Caco-2 (cell line): Measurements from ENCODE around the gene ZBTB42. TPM values are rescaled to one million over a fixed set of nuclear protein-coding genes. Genes with fewer than 3 reads are reported as not detected.

Experiments
- BruUV-seq: library from RNA; stranded (reverse); fragments of 400-500 nt; replicated peaks from 2 replicates; lab custom pipeline; 2021; lab: Mats Ljungman, UMichigan
- CTCF ChIA-PET: fragments of 300-600 bp; sonication (Branson Sonifier 250); formaldehyde crosslinking; loops from one replicate; lab custom pipeline; 2022; ENCODE audit warnings: antibody characterized with exemption; lab: Charles Lee
- POLR2A ChIA-PET: fragments of 300-600 bp; sonication (Branson Sonifier 250); formaldehyde crosslinking; loops from one replicate; lab custom pipeline; 2022; ENCODE audit warnings: antibody characterized with exemption; lab: Charles Lee
- DNase-seq, 2 experiments: peaks; one replicate each; pipeline versions ENCODE4 v3.0.0 to v3.0.0-alpha.2; 2020 to 2022
- H3K27me3 ChIP-seq: replicated peaks from 2 replicates; pipeline ENCODE4 v1.6.0; 2011; ENCODE audit warnings: low read length; ENCODE audit not compliant: control insufficient read depth, insufficient read depth
- H3K36me3 ChIP-seq: 2 replicates; pipeline ENCODE4 v1.5.1; 2011; ENCODE audit warnings: low read length; ENCODE audit not compliant: control insufficient read depth, insufficient read depth
- H3K4me1 ChIP-seq: fragments of 250-450 bp; sonication (Bioruptor Pico); 2 replicates; pipeline ENCODE4 v1.5.1; 2020; ENCODE audit warnings: mild to moderate bottlenecking
- H3K4me3 ChIP-seq: 2 replicates; pipeline ENCODE4 v1.5.1; 2011; ENCODE audit warnings: low read depth, mild to moderate bottlenecking, control low read depth, low read length
- H3K9me3 ChIP-seq: fragments of 250-450 bp; sonication (Bioruptor Pico); 2 replicates; pipeline ENCODE4 v1.5.1; 2020; ENCODE audit warnings: mild to moderate bottlenecking, moderate library complexity
- H3K27ac Mint-ChIP-seq: one replicate; pipeline ENCODE4 v1.8.0; 2022; ENCODE audit warnings: mixed read lengths; ENCODE audit not compliant: unreplicated experiment
- H3K27me3 Mint-ChIP-seq: one replicate; pipeline ENCODE4 v1.8.0; 2022; ENCODE audit warnings: mixed read lengths; ENCODE audit not compliant: insufficient read depth, unreplicated experiment
- H3K36me3 Mint-ChIP-seq: one replicate; pipeline ENCODE4 v1.8.0; 2022; ENCODE audit warnings: mild to moderate bottlenecking, mixed read lengths; ENCODE audit not compliant: insufficient read depth, unreplicated experiment
- H3K4me1 Mint-ChIP-seq: one replicate; pipeline ENCODE4 v1.8.0; 2022; ENCODE audit warnings: low read depth, mixed read lengths; ENCODE audit not compliant: unreplicated experiment
- H3K4me3 Mint-ChIP-seq: one replicate; pipeline ENCODE4 v1.8.0; 2022; ENCODE audit warnings: mild to moderate bottlenecking, moderate library complexity, mixed read lengths; ENCODE audit not compliant: unreplicated experiment
- H3K9me3 Mint-ChIP-seq: one replicate; pipeline ENCODE4 v1.8.0; 2022; ENCODE audit warnings: mixed read lengths; ENCODE audit not compliant: unreplicated experiment
- CTCF ChIP-seq, 2 experiments: fragments of 200-600 bp in 1 of 2; IDR thresholded peaks; 1 replicate in 1 of 2; 2 replicates in 1 of 2; pipeline versions ENCODE4 v1.5.1 to v1.8.0; 2011 to 2022; ENCODE audit warnings: antibody characterized with exemption in 1 of 2, control low read depth in 1 of 2, inconsistent platforms in 1 of 2, low read depth in 1 of 2, low read length in 1 of 2, mild to moderate bottlenecking in 1 of 2, moderate library complexity in 1 of 2; ENCODE audit not compliant: insufficient read depth in 1 of 2, severe bottlenecking in 1 of 2, unreplicated experiment in 1 of 2
- intact Hi-C: fragments of 100-400 bp; cut with micrococcal nuclease; formaldehyde crosslinking; loops from one replicate; pipeline ENCODE4 v1.10.0; 2022; ENCODE audit not compliant: unreplicated experiment
- total RNA-seq: library from RNA; stranded (reverse); gene quantifications from 2 replicates; pipeline ENCODE4 v1.2.3, GENCODE V29; 2022

ZBTB42 gene
- total RNA-seq, 1 experiment from 2014 or later, result 9.7 TPM

- peaks cover 14% of the 10 kb centered on the region for H3K27me3 Mint-ChIP-seq
- no TSS peak for BruUV-seq
- H3K36me3 Mint-ChIP-seq, result no peaks in the 10 kb centered on the region
- no peak overlapping the region for H3K4me3 ChIP-seq
- CTCF ChIA-PET, result interaction anchor here (1.5 kb wide), 1 partner anchor 18 kb away, joined by 4 read pairs; no protein-coding TSS in a partner anchor
- H3K27ac Mint-ChIP-seq, result no peak overlapping the region
- H3K9me3 Mint-ChIP-seq, result peaks cover 9% of the 10 kb centered on the region
- DNase-seq, result no peak
- no peak for TF ChIP-seq CTCF (IDR thresholded peaks at IDR 0.05; ENCODE audit: insufficient read depth in 1 of 2, low read depth in 1 of 2, low read length in 1 of 2, severe bottlenecking in 1 of 2, unreplicated experiment in 1 of 2)
- no peaks in the 10 kb centered on the region for H3K27me3 ChIP-seq
- peaks cover 8% of the 10 kb centered on the region for H3K4me1 Mint-ChIP-seq
- intact Hi-C loops, result no loop called here
- no peaks in the 10 kb centered on the region for H3K4me1 ChIP-seq
- no peaks in the 10 kb centered on the region for H3K9me3 ChIP-seq
- POLR2A ChIA-PET, result no interaction called here
- peak overlapping the region; percentile 70 for H3K4me3 Mint-ChIP-seq
- H3K36me3 ChIP-seq, result no peaks in the 10 kb centered on the region
Observed at GRCh38 chr14:104844306-104845032, 43.6 kb downstream of the ZBTB42 start.

- H3K9me3 Mint-ChIP-seq, result peaks cover 9% of the 10 kb centered on the region
- peaks cover 8% of the 10 kb centered on the region for H3K4me1 Mint-ChIP-seq
- no peak overlapping the region for H3K27ac Mint-ChIP-seq
- ChIA-PET POLR2A (interaction anchor here (1.1 kb wide), 1 partner anchor 18 kb away, joined by 3 read pairs; no protein-coding TSS in a partner anchor), CTCF (no interaction called here)
- no peak for DNase-seq
- no peaks in the 10 kb centered on the region for H3K36me3 Mint-ChIP-seq
- H3K4me3 ChIP-seq, result no peak overlapping the region
- H3K27me3 Mint-ChIP-seq, result peaks cover 14% of the 10 kb centered on the region
- no peak overlapping the region for H3K4me3 Mint-ChIP-seq
- no peaks in the 10 kb centered on the region for H3K4me1 ChIP-seq
- intact Hi-C loops, result no loop called here
- no peaks in the 10 kb centered on the region for H3K9me3 ChIP-seq
- no TSS peak for BruUV-seq
- TF ChIP-seq CTCF (IDR thresholded peaks at IDR 0.05; ENCODE audit: insufficient read depth in 1 of 2, low read depth in 1 of 2, low read length in 1 of 2, severe bottlenecking in 1 of 2, unreplicated experiment in 1 of 2), result no peak
- no peaks in the 10 kb centered on the region for H3K36me3 ChIP-seq
- no peaks in the 10 kb centered on the region for H3K27me3 ChIP-seq
Observed at GRCh38 chr14:104845033-104845666, 44.2 kb downstream of the ZBTB42 start.

GRCh38 chr14:104845834-104846441 is 45.0 kb downstream of the ZBTB42 start:
- no TSS peak for BruUV-seq
- H3K36me3 ChIP-seq, result no peaks in the 10 kb centered on the region
- Mint-ChIP-seq H3K4me3 (no peak overlapping the region), H3K4me1 (peaks cover 8% of the 10 kb centered on the region), H3K27ac (no peak overlapping the region), H3K36me3 (no peaks in the 10 kb centered on the region), H3K9me3 (peaks cover 9% of the 10 kb centered on the region), H3K27me3 (peaks cover 14% of the 10 kb centered on the region)
- no peaks in the 10 kb centered on the region for H3K27me3 ChIP-seq
- H3K4me1 ChIP-seq, result no peaks in the 10 kb centered on the region
- no peak for TF ChIP-seq CTCF (IDR thresholded peaks at IDR 0.05; ENCODE audit: insufficient read depth in 1 of 2, low read depth in 1 of 2, low read length in 1 of 2, severe bottlenecking in 1 of 2, unreplicated experiment in 1 of 2)
- ChIA-PET CTCF (no interaction called here), POLR2A (interaction anchor here (1.1 kb wide), 1 partner anchor 19 kb away, joined by 3 read pairs; no protein-coding TSS in a partner anchor)
- no peak for DNase-seq
- H3K9me3 ChIP-seq, result no peaks in the 10 kb centered on the region
- no peak overlapping the region for H3K4me3 ChIP-seq
- intact Hi-C loops, result no loop called here
